H1 (cell line): Measurements from ENCODE around the gene VRK3. TPM values are rescaled to one million over a fixed set of nuclear protein-coding genes. Genes with fewer than 3 reads are reported as not detected.

Source experiments
- CTCF ChIA-PET: fragments of 300-600 bp; sonication (Branson Sonifier 250); formaldehyde crosslinking; loops from one replicate; lab custom pipeline; 2021; ENCODE audit not compliant: partially characterized antibody; lab: Charles Lee
- POLR2A ChIA-PET: fragments of 300-600 bp; sonication (Branson Sonifier 250); formaldehyde crosslinking; loops from one replicate; lab custom pipeline; 2021; ENCODE audit warnings: inconsistent platforms; ENCODE audit not compliant: partially characterized antibody; lab: Charles Lee
- DNase-seq, 2 experiments: peaks; one replicate each; pipeline versions ENCODE4 v3.0.0 to v3.0.0-alpha.2; 2010 to 2022; ENCODE audit warnings: low spot score in 2 of 2, low read depth in 1 of 2, mixed read lengths in 1 of 2
- FAIRE-seq: peaks from 2 replicates; lab custom pipeline; 2011; peaks lifted over from hg19 to GRCh38; lab: Jason Lieb, UNC
- H2AFZ ChIP-seq: 2 replicates; pipeline ENCODE4 v1.8.1; 2012; ENCODE audit warnings: low read length, inconsistent platforms
- H2AK5ac ChIP-seq: 2 replicates; pipeline ENCODE4 v1.6.1; 2013; ENCODE audit warnings: low read depth, low read length
- H2BK120ac ChIP-seq: replicated peaks from 2 replicates; pipeline ENCODE3; 2013; ENCODE audit warnings: low read depth, low read length, inconsistent platforms
- H2BK12ac ChIP-seq: 2 replicates; pipeline ENCODE4 v1.6.1; 2013; ENCODE audit warnings: low read depth, low read length
- H2BK15ac ChIP-seq: 2 replicates; pipeline ENCODE4 v1.6.1; 2013; ENCODE audit warnings: low read length
- H2BK20ac ChIP-seq: 2 replicates; pipeline ENCODE4 v1.6.1; 2013; ENCODE audit warnings: low read length
- H2BK5ac ChIP-seq: 2 replicates; pipeline ENCODE4 v1.6.1; 2013; ENCODE audit warnings: low read depth, low read length
- H3K14ac ChIP-seq: 2 replicates; pipeline ENCODE4 v1.6.1; 2013; ENCODE audit warnings: inconsistent platforms; ENCODE audit not compliant: insufficient read length
- H3K18ac ChIP-seq: 2 replicates; pipeline ENCODE4 v1.6.1; 2013; ENCODE audit warnings: low read length; ENCODE audit errors: extremely low read depth
- H3K23ac ChIP-seq: 2 replicates; pipeline ENCODE4 v1.6.1; 2013; ENCODE audit warnings: inconsistent platforms; ENCODE audit not compliant: insufficient read length
- H3K23me2 ChIP-seq: 2 replicates; pipeline ENCODE4 v1.6.1; 2013; ENCODE audit warnings: low read depth, low read length
- H3K27ac ChIP-seq: 2 replicates; pipeline ENCODE4 v1.6.1; 2011; ENCODE audit warnings: low read depth, low read length, inconsistent platforms
- H3K27me3 ChIP-seq, 4 experiments: replicated peaks in 1 of 4; 1 replicate in 1 of 4; 2 replicates in 3 of 4; pipeline versions ENCODE4 v1.6.1 to v1.8.1; 2011 to 2013; ENCODE audit warnings: low read length in 3 of 4, mild to moderate bottlenecking in 3 of 4, inconsistent platforms in 2 of 4, mixed read lengths in 2 of 4, moderate library complexity in 1 of 4; ENCODE audit not compliant: control insufficient read depth in 3 of 4, insufficient read depth in 3 of 4; ENCODE audit errors: extremely low read depth in 1 of 4
- H3K36me3 ChIP-seq, 4 experiments: 2 replicates each; pipeline versions ENCODE4 v1.6.1 to v1.8.1; 2011 to 2013; ENCODE audit warnings: mild to moderate bottlenecking in 4 of 4, low read length in 3 of 4, moderate library complexity in 2 of 4, control low read depth in 1 of 4, inconsistent platforms in 1 of 4; ENCODE audit not compliant: insufficient read depth in 4 of 4, control insufficient read depth in 2 of 4
- H3K4ac ChIP-seq: replicated peaks from 2 replicates; pipeline ENCODE3; 2013; ENCODE audit warnings: low read length, low read depth, mixed read lengths, inconsistent platforms; ENCODE audit not compliant: insufficient read length
- H3K4me1 ChIP-seq, 4 experiments: replicated peaks in 1 of 4; 1 replicate in 1 of 4; 2 replicates in 3 of 4; pipeline versions ENCODE4 v1.6.1 to v1.8.1; 2011 to 2013; ENCODE audit warnings: low read length in 3 of 4, inconsistent platforms in 2 of 4, mixed read lengths in 1 of 4; ENCODE audit not compliant: insufficient read depth in 4 of 4, control insufficient read depth in 3 of 4
- H3K4me2 ChIP-seq, 2 experiments: 2 replicates each; pipeline versions ENCODE4 v1.6.1 to v1.8.1; 2011 to 2013; ENCODE audit warnings: low read depth in 2 of 2, low read length in 2 of 2, control low read depth in 1 of 2, inconsistent platforms in 1 of 2, mild to moderate bottlenecking in 1 of 2; ENCODE audit not compliant: insufficient read depth in 1 of 2
- H3K4me3 ChIP-seq, 4 experiments: fragments of 200-600, 300-600 bp in 1 of 4; sonication (generic), shearing (Covaris generic), sonication (Bioruptor Twin) in 1 of 4; 2 replicates each; pipeline versions ENCODE4 v1.5.1 to v1.8.1; 2011 to 2016; ENCODE audit warnings: low read length in 4 of 4, low read depth in 3 of 4, control low read depth in 2 of 4, inconsistent platforms in 2 of 4, mild to moderate bottlenecking in 2 of 4, mixed read lengths in 1 of 4, moderate library complexity in 1 of 4; ENCODE audit not compliant: insufficient read depth in 2 of 4; ENCODE audit errors: extremely low read depth in 1 of 4
- H3K56ac ChIP-seq: replicated peaks from 2 replicates; pipeline ENCODE3; 2013; ENCODE audit warnings: low read depth, mild to moderate bottlenecking, mixed read lengths, low read length, inconsistent platforms; ENCODE audit not compliant: insufficient read length
- H3K79me1 ChIP-seq: 2 replicates; pipeline ENCODE4 v1.6.1; 2013; ENCODE audit warnings: low read depth, low read length, control low read depth
- H3K79me2 ChIP-seq, 2 experiments: 2 replicates each; pipeline versions ENCODE4 v1.6.1 to v1.8.1; 2012 to 2013; ENCODE audit warnings: low read length in 2 of 2, mild to moderate bottlenecking in 2 of 2, inconsistent platforms in 1 of 2; ENCODE audit not compliant: insufficient read depth in 2 of 2, control insufficient read depth in 1 of 2
- H3K9ac ChIP-seq, 4 experiments: replicated peaks in 1 of 4; 1 replicate in 1 of 4; 2 replicates in 3 of 4; pipeline versions ENCODE4 v1.6.1 to v1.8.1; 2011 to 2013; ENCODE audit warnings: low read depth in 3 of 4, low read length in 3 of 4, control low read depth in 2 of 4, mild to moderate bottlenecking in 2 of 4, moderate library complexity in 2 of 4, inconsistent platforms in 1 of 4; ENCODE audit errors: extremely low read depth in 1 of 4
- H3K9me3 ChIP-seq, 2 experiments: 2 replicates each; pipeline versions ENCODE4 v1.6.1 to v1.8.1; 2012 to 2013; ENCODE audit warnings: mild to moderate bottlenecking in 2 of 2, moderate library complexity in 2 of 2, control low read depth in 1 of 2, inconsistent platforms in 1 of 2, low read depth in 1 of 2, low read length in 1 of 2, mixed read lengths in 1 of 2; ENCODE audit not compliant: insufficient read depth in 2 of 2
- H4K20me1 ChIP-seq, 2 experiments: replicated peaks in 1 of 2; 2 replicates each; pipeline versions ENCODE3 to v1.8.1; 2011 to 2013; ENCODE audit warnings: inconsistent platforms in 2 of 2, low read length in 2 of 2, mild to moderate bottlenecking in 1 of 2; ENCODE audit not compliant: insufficient read depth in 2 of 2, control insufficient read depth in 1 of 2
- H4K5ac ChIP-seq: 2 replicates; pipeline ENCODE4 v1.6.1; 2013; ENCODE audit warnings: low read length, low read depth, mixed read lengths, inconsistent platforms; ENCODE audit not compliant: insufficient read length
- H4K8ac ChIP-seq: 2 replicates; pipeline ENCODE4 v1.8.0; 2013; ENCODE audit warnings: mild to moderate bottlenecking, moderate library complexity, low read length, inconsistent platforms; ENCODE audit not compliant: insufficient read depth; ENCODE audit errors: extremely low read depth
- H4K91ac ChIP-seq: replicated peaks from 2 replicates; pipeline ENCODE3; 2013; ENCODE audit warnings: low read length, mixed read lengths, inconsistent platforms; ENCODE audit not compliant: insufficient read length
- ATF2 ChIP-seq: IDR thresholded peaks from 2 replicates; pipeline ENCODE4 v1.6.1; 2012; ENCODE audit warnings: low read length, inconsistent platforms
- CHD2 ChIP-seq: IDR thresholded peaks from 2 replicates; pipeline ENCODE4 v1.6.1; 2012; ENCODE audit warnings: low read length, improper control_type of control experiment
- CTBP2 ChIP-seq: IDR thresholded peaks from 2 replicates; pipeline ENCODE4 v1.7.0; 2011; ENCODE audit warnings: borderline replicate concordance, mild to moderate bottlenecking, moderate library complexity, mixed read lengths, low read length; ENCODE audit not compliant: insufficient read depth, insufficient read length
- JUN ChIP-seq: IDR thresholded peaks from 2 replicates; pipeline ENCODE4 v1.6.1; 2011; ENCODE audit warnings: low read depth, mild to moderate bottlenecking, improper control_type of control experiment, low read length
- KDM4A ChIP-seq: IDR thresholded peaks from one replicate; pipeline ENCODE4 v1.7.1; 2012; ENCODE audit warnings: low read depth, mild to moderate bottlenecking, moderate library complexity, low read length, inconsistent platforms; ENCODE audit not compliant: severe bottlenecking
- MAFK ChIP-seq: IDR thresholded peaks from 2 replicates; pipeline ENCODE4 v1.6.1; 2012; ENCODE audit warnings: low read depth, mild to moderate bottlenecking, improper control_type of control experiment, low read length
- POU5F1 ChIP-seq: IDR thresholded peaks from 2 replicates; pipeline ENCODE4 v1.6.1; 2011; ENCODE audit warnings: low read depth, mild to moderate bottlenecking, low read length, moderate library complexity
- SP1 ChIP-seq: IDR thresholded peaks from 2 replicates; pipeline ENCODE4 v1.6.1; 2011; ENCODE audit warnings: low read depth, low read length
- WGBS, 2 experiments: shearing (Covaris generic) in 1 of 2; methylation state at CpG; one replicate each; pipeline versions ENCODE4 v1.1.6 to v1.1.7; 2013 to 2015; ENCODE audit warnings: low lambda C conversion rate in 2 of 2, mixed read lengths in 2 of 2, inconsistent platforms in 1 of 2, low coverage in 1 of 2, missing lambda C conversion rate in 1 of 2; ENCODE audit not compliant: insufficient replicate concordance in 2 of 2, insufficient coverage in 1 of 2, insufficient read length in 1 of 2; ENCODE audit errors: extremely low coverage in 1 of 2, missing lambda C conversion rate in 1 of 2; 5-methylcytosine and 5-hydroxymethylcytosine counted together
- polyA plus RNA-seq, 7 experiments: library from polyadenylated mRNA; depleted of rRNA in 3 of 7; stranded (reverse) in 5 of 7; unstranded in 2 of 7; fragments of >200 nt in 5 of 7; fragments of 200-250 nt in 2 of 7; gene quantifications; 1 replicate in 5 of 7; 2 replicates in 1 of 7; 4 replicates in 1 of 7; pipeline versions ENCODE4 v1.2.1 to v1.2.3, GENCODE V29; 2011 to 2013; ENCODE audit warnings: missing spikeins in 2 of 7, mixed read lengths in 2 of 7
- total RNA-seq: library from RNA; stranded (reverse); fragmentation: NEBNext Ultra II Directional; extraction: Animal tissue kit (Norgen Biotek cat#: 25700); gene quantifications from 2 replicates; pipeline ENCODE4 v1.2.1, GENCODE V29; 2021

Gene VRK3
- total and polyA plus RNA-seq, 2 of the 8 experiments (the other 6 are each of a cell fraction or from before 2014, with no cell fraction given) = 21.3 to 36.1 TPM

- TF ChIP-seq CHD2 = no peak
- no peak for TF ChIP-seq ATF2
- TF ChIP-seq POU5F1 = no peak
- no peak for TF ChIP-seq KDM4A
- no peak for TF ChIP-seq SP1
- TF ChIP-seq CTBP2 = no peak
- no peak for TF ChIP-seq JUN
- TF ChIP-seq MAFK = no peak
- no peak overlapping the region for H2BK5ac ChIP-seq
- no peaks in the 10 kb centered on the region for H3K79me2 ChIP-seq
- no peaks in the 10 kb centered on the region for H3K79me1 ChIP-seq
- no peak overlapping the region for H2AFZ ChIP-seq
- peaks cover 3 to 27% of the 10 kb centered on the region in 2 experiments for H4K20me1 ChIP-seq
- H2AK5ac ChIP-seq = no peak overlapping the region
- no peaks in the 10 kb centered on the region for H3K4me1 ChIP-seq
- H3K4me3 ChIP-seq = no peak overlapping the region
- H3K18ac ChIP-seq = no peak overlapping the region
- no peaks in the 10 kb centered on the region for H3K23me2 ChIP-seq
- H2BK120ac ChIP-seq = no peak overlapping the region
- POLR2A ChIA-PET = interaction anchor here (1.1 to 6.1 kb wide), 3 partner anchors 9 to 56 kb away, joined by 3 to 36 read pairs (median 15); partner anchors contain the start of gene NUP62
- FAIRE-seq (no peak), DNase-seq (no peak)
- H3K4me2 ChIP-seq = no peak overlapping the region
- no peak overlapping the region for H3K23ac ChIP-seq
- H3K4ac ChIP-seq = no peak overlapping the region
- H4K8ac ChIP-seq = no peak overlapping the region
- WGBS, 2 experiments = 79% methylated on average over 3 of the region's 3 CpGs; no CpG with 5 or more reads in 1 of the 2 experiments
- no peak overlapping the region for H3K9ac ChIP-seq
- H2BK20ac ChIP-seq = no peak overlapping the region
- no peak overlapping the region for H4K91ac ChIP-seq
- H3K36me3 ChIP-seq = no peaks in the 10 kb centered on the region; a peak in 2 of 8 replicates
- CTCF ChIA-PET = interaction anchor here (0.6 to 16.2 kb wide), 9 partner anchors 22 to 256 kb away, joined by 3 to 231 read pairs (median 6); no protein-coding TSS in a partner anchor
- H3K9me3 ChIP-seq = no peaks in the 10 kb centered on the region
- no peaks in the 10 kb centered on the region for H3K27me3 ChIP-seq
- H4K5ac ChIP-seq = no peak overlapping the region
- H3K14ac ChIP-seq = no peak overlapping the region
- no peak overlapping the region for H3K56ac ChIP-seq
- no peak overlapping the region for H2BK12ac ChIP-seq
- no peak overlapping the region for H3K27ac ChIP-seq
- H2BK15ac ChIP-seq = no peak overlapping the region
Observed at GRCh38 chr19:49985871-49986270, 39.3 kb downstream of the VRK3 start.
